IPS-NIHi11 (cell line): ENCODE data around the gene WFDC11.
"Not testable (repeated sequence)": the region's sequence is repeated elsewhere in the genome, so short reads cannot be mapped to it uniquely, and the experiment has no call there.

Experiments used
- DNase-seq: peaks from one replicate; pipeline ENCODE4 v3.0.0; 2012; ENCODE audit warnings: mixed read lengths, low spot score

Gene WFDC11

DNA sequence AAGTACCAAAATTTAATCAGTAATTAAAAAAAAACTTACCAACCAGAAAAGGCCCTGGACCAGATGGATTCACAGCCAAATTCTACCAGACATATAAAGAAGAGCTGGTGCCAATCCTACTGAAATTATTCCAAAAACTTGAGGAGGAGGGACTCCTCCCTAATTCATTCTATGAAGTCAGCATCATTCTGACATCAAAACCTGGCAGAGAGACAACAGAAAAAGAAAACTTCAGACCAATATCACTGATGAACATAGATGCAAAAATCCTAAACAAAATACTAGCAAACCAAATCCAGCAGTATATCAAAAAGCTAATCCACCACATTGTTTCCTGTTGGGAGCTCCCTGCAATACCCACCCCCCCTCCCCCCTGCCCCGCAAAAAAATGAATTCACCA lies at the start of gene WFDC11:
TSS of gene WFDC11 (minus strand) at position 101 of the 400 bp plus-strand sequence. CDS start 19,639 bp downstream, outside the sequence.
- no peak for DNase-seq

DNA sequence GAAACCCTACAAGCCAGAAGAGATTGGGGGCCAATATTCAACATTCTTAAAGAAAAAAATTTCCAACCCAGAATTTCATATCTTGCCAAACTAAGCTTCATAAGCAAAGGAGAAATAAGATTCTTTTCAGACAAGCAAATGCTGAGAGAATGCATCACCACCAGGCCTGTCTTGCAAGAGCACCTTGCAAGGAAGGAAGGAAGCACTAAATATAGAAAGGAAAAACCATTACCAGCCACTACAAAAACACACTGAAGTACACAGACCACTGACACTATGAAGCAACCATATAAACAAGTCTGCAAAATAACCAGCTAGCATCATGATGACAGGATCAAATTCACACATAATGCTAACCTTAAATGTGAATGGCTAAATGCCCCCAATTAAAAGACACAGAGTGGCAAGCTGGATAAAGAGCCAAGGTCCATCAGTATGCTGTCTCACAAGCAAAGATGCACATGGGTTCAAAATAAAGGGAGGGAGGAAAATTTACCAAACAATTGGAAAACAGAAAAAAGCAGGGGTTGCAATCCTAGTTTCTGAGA lies 46.2 kb upstream of the WFDC11 start:
- DNase-seq, result not testable (repeated sequence)

DNA sequence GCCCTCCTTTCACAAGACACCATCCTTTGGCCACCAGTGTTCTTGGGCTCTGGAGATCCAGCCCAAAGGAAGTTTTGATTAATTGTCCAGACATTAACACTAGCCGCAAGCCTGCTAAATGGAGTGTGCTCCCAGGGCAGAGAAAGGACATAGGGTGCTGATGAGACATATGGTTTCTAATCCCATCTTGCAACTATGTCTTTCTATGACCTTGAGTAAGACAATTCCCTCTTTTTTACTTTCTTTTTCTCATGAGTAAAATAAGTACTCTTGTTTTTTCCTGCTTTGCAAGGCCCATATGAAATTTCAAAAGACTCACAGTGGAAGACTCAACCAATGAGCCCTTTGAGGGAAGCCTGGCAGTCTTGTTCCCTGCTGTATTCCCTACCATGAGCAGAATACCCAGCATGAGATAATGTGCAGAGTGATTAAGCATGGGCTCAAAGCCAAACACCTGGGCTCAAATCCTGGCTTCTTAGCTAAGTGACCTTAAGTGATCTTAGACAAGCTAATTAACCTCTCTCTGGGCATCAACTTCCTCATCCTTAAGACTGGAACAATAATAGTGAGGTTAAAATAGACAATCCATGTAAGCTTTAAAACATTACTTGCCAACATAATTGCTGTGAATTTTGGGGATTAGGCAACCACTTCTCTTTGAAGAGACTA lies 35.1 kb upstream of the WFDC11 start, which contains the start of gene WFDC10B:
TSS of gene WFDC10B (minus strand) at position 51 of the 669 bp plus-strand sequence. CDS start 19,027 bp downstream, outside the sequence.
- DNase-seq, result no peak

DNA sequence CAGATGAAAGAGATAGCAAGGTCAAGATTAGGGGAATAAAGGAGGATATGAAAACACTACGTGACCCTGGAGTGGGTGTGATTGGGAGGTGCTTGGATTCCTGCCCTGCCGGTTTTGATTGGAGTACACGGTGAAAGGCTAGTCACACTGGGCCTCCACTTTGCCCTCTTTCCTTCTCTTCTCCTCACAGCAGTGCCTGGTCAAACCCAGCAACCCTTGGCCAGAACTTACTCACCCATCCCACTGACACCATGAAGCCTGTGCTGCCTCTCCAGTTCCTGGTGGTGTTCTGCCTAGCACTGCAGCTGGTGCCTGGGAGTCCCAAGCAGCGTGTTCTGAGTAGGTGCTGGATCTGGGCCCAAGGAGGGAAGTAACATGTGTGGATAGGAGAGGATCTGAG lies 31.8 kb upstream of the WFDC11 start, which contains the start of gene WFDC13:
TSS of gene WFDC13 (plus strand) at position 166 of the 400 bp plus-strand sequence. CDS start at position 252, 86 bp downstream.
- no peak for DNase-seq

DNA sequence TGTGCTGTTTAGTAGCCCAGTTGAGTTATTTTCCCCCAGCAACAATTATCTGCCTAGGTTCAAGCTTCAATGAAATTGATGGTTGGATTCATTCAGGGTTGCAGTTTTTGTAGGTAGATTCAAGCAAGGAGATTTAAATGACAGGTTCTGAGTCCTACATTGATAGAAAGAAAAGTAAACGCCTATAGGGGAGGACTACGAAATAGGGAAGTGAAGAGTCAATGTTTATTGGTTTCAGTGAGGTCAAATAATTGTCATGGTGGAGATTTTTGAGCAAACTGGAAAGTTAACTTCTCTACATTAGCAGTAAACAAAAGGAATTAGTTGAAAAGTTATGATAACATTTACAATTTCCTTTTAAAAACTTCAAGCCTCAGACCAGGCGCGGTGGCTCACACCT lies 31.1 kb upstream of the WFDC11 start:
- no peak for DNase-seq

DNA sequence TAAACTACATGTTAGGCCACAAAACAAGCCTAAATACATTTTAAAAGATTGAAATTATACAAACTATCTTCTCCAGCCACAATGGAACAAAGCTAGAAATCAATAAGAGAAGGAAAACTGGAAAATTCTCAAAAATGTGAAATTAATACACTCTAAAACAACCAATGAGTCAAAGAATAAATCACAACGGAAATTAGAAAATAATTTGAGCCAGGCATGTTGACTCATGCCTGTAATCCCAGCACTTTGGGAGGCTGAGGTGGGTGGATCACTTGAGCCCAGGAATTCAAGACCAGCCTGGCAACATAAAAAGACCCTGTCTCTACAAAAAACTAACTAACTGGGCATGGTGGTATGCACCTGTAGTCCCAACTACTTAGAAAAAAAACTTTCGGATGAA lies 25.5 kb upstream of the WFDC11 start:
- DNase-seq, result no peak

DNA sequence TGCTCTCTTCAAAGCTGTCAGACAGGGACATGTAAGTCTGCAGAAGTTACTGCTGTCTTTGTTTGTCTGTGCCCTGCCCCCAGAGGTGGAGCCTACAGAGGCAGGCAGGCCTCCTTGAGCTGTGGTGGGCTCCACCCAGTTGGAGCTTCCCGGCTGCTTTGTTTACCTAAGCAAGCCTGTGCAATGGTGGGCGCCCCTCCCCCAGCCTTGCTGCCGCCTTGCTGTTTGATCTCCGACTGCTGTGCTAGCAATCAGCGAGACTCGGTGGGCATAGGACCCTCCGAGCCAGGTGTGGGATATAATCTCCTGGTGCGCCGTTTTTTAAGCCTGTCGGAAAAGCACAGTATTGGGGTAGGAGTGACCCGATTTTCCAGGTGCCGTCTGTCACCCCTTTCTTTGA lies 23.3 kb upstream of the WFDC11 start:
- DNase-seq, result not testable (repeated sequence)

DNA sequence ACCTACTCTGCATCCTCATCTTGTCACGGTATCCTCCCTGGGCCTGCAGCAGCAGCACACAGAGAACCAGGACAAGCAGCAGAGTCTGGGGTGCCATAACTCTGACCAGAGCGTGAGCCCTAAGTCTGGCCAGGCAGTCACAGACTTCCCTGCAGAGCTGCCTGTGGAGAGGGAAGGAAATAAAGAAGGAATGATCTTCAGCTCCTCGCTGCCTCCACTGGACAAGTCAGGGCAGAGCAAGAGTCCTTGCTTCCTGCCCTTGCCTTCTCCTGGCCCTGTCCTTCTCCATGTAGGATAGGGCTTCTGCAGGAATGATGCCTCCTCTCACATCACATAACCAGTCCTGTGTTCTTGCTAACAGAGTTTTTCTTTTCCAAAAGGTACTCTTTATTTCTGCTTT lies 15.9 kb upstream of the WFDC11 start:
- DNase-seq, result peak; percentile 73

DNA sequence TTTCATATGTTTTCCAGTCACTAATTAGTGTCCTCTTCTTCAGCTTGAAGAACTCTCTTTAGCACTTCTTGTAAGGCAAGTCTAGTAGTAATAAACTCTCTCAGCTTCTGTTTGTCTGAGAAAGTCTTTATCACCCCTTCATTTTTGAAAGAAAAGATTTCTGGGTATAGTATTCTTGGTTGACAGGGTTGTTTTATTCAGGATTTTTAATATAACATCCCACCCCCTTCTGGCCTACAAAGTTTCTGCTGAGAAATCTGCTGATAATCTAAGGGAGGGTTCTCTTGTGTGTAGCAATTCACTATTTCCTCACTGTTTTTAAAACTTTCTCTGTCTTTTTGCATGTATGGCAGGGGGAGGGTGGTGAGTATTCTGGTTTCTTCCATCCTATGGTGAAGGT lies 9.6 kb upstream of the WFDC11 start:
- DNase-seq, result no peak

DNA sequence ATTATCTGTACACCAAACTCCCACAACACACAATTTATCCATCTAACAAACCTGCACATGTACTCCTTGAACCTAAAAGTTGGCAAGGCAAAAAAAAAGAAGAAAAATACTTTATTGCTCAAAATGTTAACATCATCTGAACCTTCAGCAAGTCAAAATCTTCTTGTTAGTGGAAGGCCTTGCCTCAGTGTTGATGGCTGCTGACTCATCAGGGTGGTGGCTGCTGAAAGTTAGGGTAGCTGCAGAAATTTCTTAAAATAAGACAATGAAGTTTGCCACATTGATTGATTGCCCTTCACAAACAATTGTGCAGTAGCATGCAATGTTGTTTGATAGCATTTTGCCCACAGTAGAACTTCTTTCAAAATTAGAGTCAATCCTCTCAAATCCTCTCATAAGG lies 2.7 kb upstream of the WFDC11 start:
- DNase-seq, result no peak

DNA sequence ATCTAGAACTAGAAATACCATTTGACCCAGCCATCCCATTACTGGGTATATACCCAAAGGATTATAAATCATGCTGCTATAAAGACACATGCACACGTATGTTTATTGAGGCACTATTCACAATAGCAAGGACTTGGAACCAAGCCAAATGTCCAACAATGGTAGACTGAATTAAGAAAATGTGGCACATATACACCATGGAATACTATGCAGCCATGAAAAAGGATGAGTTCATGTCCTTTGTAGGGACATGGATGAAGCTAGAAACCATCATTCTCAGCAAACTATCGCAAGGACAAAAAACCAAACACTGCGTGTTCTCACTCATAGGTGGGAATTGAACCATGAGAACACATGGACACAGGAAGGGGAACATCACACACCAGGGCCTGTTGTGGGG lies 13.0 kb downstream of the WFDC11 start:
- not testable (repeated sequence) for DNase-seq

DNA sequence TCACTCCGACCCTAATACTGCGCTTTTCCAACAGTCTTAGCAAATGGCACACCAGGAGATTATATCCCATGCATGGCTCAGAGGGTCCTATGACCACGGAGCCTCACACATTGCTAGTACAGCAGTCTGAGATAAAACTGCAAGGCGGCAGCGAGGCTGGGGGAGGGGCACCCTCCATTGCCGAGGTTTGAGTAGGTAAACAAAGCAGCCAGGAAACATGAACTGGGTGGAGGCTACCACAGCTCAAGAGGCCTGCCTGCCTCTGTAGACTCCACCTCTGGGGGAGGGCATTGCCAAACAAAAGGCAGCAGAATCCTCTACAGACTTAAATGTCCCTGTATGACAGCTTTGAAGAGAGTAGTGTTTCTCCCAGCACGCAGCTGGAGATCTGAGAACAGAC lies 18.3 kb downstream of the WFDC11 start:
- not testable (repeated sequence) for DNase-seq

DNA sequence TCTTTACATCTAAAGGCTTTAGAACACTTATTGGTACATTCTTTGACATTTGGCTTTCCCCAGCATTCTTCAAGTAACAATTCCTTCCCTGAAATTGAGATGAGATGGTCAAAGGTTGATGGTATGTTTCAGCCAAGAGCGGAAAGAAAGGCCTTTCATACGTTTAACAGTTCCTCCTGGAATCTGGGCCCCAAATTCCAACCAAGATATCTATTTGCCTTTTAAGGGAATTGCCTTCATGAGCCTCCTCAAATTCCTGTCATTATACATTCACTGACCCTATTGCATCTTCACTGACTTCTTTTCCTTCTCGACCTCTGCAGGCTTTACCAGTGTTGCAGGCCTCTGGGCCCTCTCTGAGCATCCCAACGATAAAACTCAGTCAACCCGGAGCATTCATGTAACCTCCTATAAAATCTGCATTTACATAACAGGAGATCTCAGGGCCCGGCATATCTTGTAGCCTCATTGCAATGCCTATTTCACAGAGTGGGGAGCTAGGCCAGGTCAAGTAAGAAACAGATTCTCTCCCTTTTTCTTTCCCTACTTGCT lies 20.7 kb downstream of the WFDC11 start:
- no peak for DNase-seq

DNA sequence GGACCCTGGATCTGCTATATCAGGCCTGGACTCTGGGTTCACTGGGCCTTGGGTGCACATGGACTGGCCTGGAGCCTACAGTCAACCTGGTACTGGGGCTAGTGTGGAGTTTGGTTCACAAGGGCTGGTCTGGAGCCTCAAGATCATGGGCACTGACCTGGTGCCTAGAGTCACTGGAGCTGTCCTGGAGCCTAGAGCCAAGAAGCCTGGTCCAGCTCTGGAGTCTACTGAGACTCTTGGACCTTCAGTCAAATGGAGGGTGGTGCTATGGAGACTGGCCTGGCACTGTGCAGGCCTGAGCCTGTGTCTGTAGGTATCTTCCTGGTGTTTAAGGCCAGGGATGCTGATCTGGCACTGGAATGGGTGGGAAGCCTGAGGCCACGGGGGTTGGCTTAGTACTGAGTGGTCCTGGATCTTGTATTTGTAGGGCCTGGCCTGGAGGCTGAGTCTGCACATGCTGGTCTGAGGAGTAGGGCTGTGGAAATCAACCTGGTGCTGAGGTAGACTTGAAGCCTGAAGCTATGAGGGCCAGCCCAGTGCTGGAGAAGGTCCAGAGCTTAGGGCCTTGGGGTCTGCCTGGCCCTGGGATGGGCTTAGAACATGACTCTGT lies 22.5 kb downstream of the WFDC11 start:
- no peak for DNase-seq

DNA sequence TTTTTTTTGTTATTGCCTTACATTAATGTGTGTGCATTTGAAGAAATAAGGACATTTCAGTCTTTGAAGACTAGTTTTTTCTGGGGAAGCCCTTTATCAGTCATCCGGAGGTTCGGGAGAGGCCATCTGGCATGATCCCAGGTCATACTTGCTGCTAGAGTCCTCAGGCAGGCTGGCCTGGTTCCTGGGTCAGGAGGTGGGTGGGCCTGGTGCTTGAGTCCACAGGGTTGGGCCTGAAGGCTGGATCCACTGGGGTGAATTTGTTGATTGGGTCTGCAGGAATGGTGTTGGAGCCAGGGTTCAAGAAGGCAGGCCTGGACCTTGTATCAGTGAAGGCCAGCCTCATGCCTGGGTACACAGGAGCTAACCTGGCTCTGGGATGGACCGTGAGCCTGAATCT lies 23.2 kb downstream of the WFDC11 start:
- no peak for DNase-seq

DNA sequence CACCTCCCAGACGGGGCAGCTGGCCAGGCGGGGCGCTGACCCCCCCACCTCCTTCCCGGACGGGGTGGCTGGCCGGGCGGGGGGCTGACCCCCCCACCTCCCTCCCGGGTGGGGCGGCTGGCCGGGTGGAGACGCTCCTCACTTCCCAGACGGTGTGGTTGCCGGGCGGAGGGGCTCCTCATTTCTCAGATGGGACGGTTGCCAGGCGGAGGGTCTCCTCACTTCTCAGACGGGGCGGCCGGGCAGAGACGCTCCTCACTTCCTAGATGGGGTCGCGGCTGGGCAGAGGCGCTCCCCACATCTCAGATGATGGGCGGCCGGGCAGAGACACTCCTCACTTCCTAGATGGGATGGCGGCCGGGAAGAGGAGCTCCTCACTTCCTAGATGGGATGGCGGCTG lies 24.2 kb downstream of the WFDC11 start:
- DNase-seq, result not testable (repeated sequence)

DNA sequence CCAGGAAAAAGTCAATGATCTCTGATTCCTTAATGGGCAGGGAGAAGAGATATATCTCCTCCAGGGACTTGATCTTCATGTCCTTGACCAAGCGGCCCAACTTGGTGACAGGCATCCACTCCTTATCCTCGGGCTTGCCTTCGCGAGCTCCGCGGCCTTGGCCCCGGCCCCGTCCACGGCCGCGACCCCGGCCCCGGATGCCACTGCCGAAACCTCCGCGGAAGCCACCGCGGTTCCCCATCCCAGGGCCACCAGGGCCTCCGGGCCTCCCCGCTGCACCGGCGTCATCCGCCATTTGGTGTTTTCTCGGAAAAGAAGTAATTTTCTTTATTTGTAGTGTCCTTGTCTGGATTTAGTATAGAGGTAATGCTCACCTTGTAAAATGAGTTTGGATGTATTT lies 29.0 kb downstream of the WFDC11 start:
- DNase-seq, result not testable (repeated sequence)

DNA sequence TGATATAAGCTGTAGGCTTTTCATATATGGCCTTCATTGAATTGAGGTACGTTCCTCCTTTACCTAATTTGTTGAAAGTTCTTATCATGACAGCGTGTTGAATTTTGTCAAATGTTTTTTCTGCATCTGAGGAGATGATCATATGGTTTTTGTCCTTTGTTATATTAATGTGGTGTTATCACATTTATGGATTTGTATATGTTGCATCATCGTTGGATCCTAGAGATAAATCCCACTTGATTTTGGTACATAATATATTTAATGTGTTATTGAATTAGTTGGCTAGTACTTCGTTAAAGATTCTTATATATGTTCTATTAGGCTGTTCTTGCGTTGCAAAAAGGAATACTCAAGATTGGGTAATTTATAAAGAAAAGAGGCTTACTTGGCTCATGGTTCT lies 30.4 kb downstream of the WFDC11 start:
- DNase-seq, result no peak

DNA sequence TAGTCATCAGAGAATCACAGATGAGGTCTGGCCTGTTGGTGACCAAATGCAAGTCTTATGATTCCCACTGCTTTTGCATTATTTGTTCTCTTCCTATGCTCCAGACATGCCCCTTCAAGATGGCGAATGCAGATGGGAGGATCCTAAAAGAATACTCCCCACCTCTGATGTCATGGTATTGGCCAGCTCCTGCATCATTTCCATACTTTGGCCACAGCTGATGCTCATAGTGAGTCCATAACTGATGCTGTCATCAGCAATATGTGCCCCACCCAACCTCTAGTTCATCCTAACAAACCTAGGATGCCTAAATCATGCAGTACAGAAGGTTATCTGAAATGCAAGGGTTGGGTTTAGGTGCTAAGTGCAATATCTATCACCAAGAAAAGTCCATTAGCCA lies 33.5 kb downstream of the WFDC11 start:
- DNase-seq, result no peak

DNA sequence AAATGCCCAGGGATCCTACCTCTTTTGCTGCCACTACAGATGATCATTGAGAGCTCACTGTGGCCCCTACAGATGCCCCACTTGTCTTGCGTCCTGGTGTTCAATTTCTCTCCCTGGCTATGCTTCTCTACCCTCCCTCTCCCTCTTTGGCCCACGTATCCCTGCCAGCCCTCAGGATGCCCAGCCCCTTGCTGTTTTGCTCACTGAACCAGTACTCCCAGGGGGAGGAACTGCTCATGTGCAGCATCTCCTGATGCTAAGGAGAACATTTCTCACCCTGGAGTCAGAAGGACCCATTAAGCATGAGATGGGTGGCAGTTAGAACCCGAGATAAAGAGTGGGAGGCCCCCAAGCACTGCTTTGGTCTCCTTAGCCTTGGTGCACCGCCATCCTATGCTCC lies 38.9 kb downstream of the WFDC11 start, which contains the start of gene WFDC9:
TSS of gene WFDC9 (minus strand) at position 101 of the 400 bp plus-strand sequence. CDS start 21,103 bp downstream, outside the sequence.
- DNase-seq, result no peak

DNA sequence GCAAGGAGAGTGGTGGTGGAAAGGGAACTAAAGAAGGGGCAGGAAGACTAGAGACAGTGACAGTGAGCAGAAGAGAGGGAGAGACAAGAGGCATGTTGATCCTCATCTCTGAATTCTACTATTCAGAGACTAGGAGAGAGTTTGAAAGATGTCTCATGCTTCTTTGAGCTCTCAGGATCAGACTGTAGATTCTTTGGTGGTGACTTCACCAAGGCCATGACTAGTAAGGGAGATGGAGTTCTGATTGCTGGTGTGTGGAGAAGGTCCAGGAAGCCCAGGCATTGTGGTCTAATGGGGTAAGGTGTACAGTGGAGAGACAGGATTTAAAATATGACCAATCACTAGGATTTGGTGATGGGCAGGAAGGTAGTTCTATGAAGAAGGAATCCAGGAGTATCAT lies 39.7 kb downstream of the WFDC11 start:
- no peak for DNase-seq

DNA sequence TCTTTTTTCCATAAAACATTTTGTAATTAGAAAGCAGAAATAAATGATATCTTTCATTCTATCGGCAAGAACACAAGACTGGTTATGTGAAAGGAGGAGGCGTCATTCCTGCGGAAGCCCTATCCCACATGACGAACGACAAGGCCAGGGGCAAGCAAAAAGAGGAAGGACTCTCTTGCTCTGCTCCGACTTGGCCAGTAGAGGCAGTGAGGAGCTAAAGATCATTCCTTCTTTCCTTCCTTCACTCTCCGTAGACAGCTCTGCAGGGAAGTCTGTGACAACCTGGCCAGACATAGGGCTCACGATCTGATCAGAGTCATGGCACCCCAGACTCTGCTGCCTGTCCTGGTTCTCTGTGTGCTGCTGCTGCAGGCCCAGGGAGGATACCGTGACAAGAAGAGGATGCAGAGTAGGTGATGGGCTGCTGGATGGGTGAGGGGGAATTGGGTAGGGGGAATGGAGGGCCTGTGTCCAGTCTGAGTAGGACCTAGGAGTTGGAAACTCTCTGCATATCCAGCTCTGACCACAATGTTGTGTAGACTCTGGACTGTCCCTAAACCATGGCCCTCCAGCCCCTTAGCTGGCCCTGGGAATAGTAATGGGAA lies 40.4 kb downstream of the WFDC11 start, which contains the start of gene WFDC10A:
TSS of gene WFDC10A (plus strand) at position 244 of the 605 bp plus-strand sequence. CDS start at position 319, 75 bp downstream.
- DNase-seq, result peak; percentile 84
